HCT116 (cell line): ENCODE measurements around the gene FBXO42. TPM values are rescaled to one million over a fixed set of nuclear protein-coding genes. Genes with fewer than 3 reads are reported as not detected.

ENCODE experiments used
- ATAC-seq: fragments of 200-7000 bp; cut with Tn5 transposase; 2 replicates; pipeline ENCODE4 v1.9.1; 2020; ENCODE audit warnings: mild to moderate bottlenecking, moderate library complexity
- BruUV-seq: library from RNA; stranded (reverse); fragments of 400-500 nt; replicated peaks from 2 replicates; lab custom pipeline; 2021; lab: Mats Ljungman, UMichigan
- CTCF ChIA-PET: fragments of 300-600 bp; sonication (Branson Sonifier 250); formaldehyde crosslinking; loops from one replicate; lab custom pipeline; 2021; ENCODE audit warnings: antibody characterized with exemption; lab: Charles Lee
- POLR2A ChIA-PET: fragments of 300-600, 350-600 bp; sonication (Branson Sonifier 250); formaldehyde crosslinking; loops from one replicate; lab custom pipeline; 2021; ENCODE audit warnings: antibody characterized with exemption; lab: Charles Lee
- RAD21 ChIA-PET, 2 experiments: fragments of 300-600 bp; sonication (Branson Sonifier 250); formaldehyde crosslinking; loops; one replicate each; lab custom pipeline; 2023; ENCODE audit warnings: low total read pairs in 2 of 2; ENCODE audit not compliant: uncharacterized antibody in 2 of 2, unreplicated experiment in 2 of 2, low non-redundant PET in 1 of 2; lab: Charles Lee
- DNase-seq: peaks from one replicate; pipeline ENCODE4 v3.0.0-alpha.2; 2010; ENCODE audit warnings: low read depth, low spot score
- H2AFZ ChIP-seq: fragments of 200-600 bp; shearing (Covaris generic), sonication (generic); 2 replicates; pipeline ENCODE4 v1.6.1; 2017; ENCODE audit warnings: low read depth, mixed run types, mixed read lengths, antibody characterized with exemption, low read length; ENCODE audit not compliant: poor library complexity, severe bottlenecking
- H3K27ac ChIP-seq: 2 replicates; pipeline ENCODE4 v1.5.1; 2012; ENCODE audit warnings: low read depth, low read length
- H3K27me3 ChIP-seq: fragments of 200-600 bp; sonication (generic); 2 replicates; pipeline ENCODE4 v1.6.1; 2016; ENCODE audit warnings: mixed run types, low read length, mixed read lengths; ENCODE audit not compliant: insufficient read depth
- H3K36me3 ChIP-seq, 2 experiments: fragments of 200-500 bp in 1 of 2; fragments of 200-600 bp in 1 of 2; sonication (Bioruptor generic) in 1 of 2; sonication (generic) in 1 of 2; 2 replicates each; pipeline versions ENCODE4 v1.5.1 to v1.6.1; 2014 to 2016; ENCODE audit warnings: low read length in 2 of 2, inconsistent platforms in 1 of 2, mixed read lengths in 1 of 2, mixed run types in 1 of 2; ENCODE audit not compliant: insufficient read depth in 2 of 2, control insufficient read depth in 1 of 2
- H3K4me1 ChIP-seq, 2 experiments: fragments of 200-600 bp in 1 of 2; sonication (generic) in 1 of 2; 2 replicates each; pipeline versions ENCODE4 v1.5.1 to v1.6.1; 2012 to 2017; ENCODE audit warnings: low read length in 2 of 2, inconsistent platforms in 1 of 2, mild to moderate bottlenecking in 1 of 2, mixed read lengths in 1 of 2, mixed run types in 1 of 2, moderate library complexity in 1 of 2; ENCODE audit not compliant: insufficient read depth in 2 of 2, control insufficient read depth in 1 of 2
- H3K4me2 ChIP-seq: fragments of 200-600 bp; sonication (generic); 2 replicates; pipeline ENCODE4 v1.6.1; 2017; ENCODE audit warnings: mixed run types, low read length, mixed read lengths
- H3K4me3 ChIP-seq, 2 experiments: fragments of 200-600 bp in 1 of 2; sonication (generic) in 1 of 2; replicated peaks in 1 of 2; 2 replicates each; pipeline ENCODE4 v1.5.1; 2011 to 2016; ENCODE audit warnings: low read length in 2 of 2, control low read depth in 1 of 2, low read depth in 1 of 2, mild to moderate bottlenecking in 1 of 2, mixed read lengths in 1 of 2, mixed run types in 1 of 2
- H3K79me2 ChIP-seq: fragments of 200-600 bp; sonication (generic); 2 replicates; pipeline ENCODE4 v1.6.1; 2017; ENCODE audit warnings: mild to moderate bottlenecking, mixed run types, low read length, moderate library complexity, mixed read lengths; ENCODE audit not compliant: insufficient read depth
- H3K9ac ChIP-seq: fragments of 200-600 bp; sonication (generic); 2 replicates; pipeline ENCODE4 v1.6.1; 2016; ENCODE audit warnings: low read length, mixed read lengths
- H3K9me2 ChIP-seq: fragments of 200-600 bp; sonication (generic), shearing (Covaris generic); 2 replicates; pipeline ENCODE4 v1.6.1; 2017; ENCODE audit warnings: mixed run types, mild to moderate bottlenecking, moderate library complexity; ENCODE audit not compliant: insufficient read depth
- H3K9me3 ChIP-seq, 2 experiments: fragments of 200-500 bp in 1 of 2; fragments of 200-600 bp in 1 of 2; sonication (Bioruptor generic) in 1 of 2; sonication (generic) in 1 of 2; 2 replicates each; pipeline ENCODE4 v1.6.1; 2014 to 2017; ENCODE audit warnings: low read length in 2 of 2, mixed read lengths in 2 of 2, inconsistent platforms in 1 of 2, low read depth in 1 of 2, mild to moderate bottlenecking in 1 of 2, mixed run types in 1 of 2, moderate library complexity in 1 of 2; ENCODE audit not compliant: control insufficient read depth in 1 of 2, insufficient read depth in 1 of 2
- H4K20me1 ChIP-seq: fragments of 200-600 bp; sonication (generic), shearing (Covaris generic); 2 replicates; pipeline ENCODE4 v1.6.1; 2017; ENCODE audit warnings: mixed run types, mild to moderate bottlenecking, moderate library complexity; ENCODE audit not compliant: insufficient read depth
- ATF3 ChIP-seq: IDR thresholded peaks from 2 replicates; pipeline ENCODE4 v1.6.1; 2012
- CBX3 ChIP-seq: IDR thresholded peaks from 2 replicates; pipeline ENCODE4 v1.6.1; 2012; ENCODE audit warnings: low read depth
- CEBPB ChIP-seq: IDR thresholded peaks from 2 replicates; pipeline ENCODE4 v1.6.1; 2012; ENCODE audit warnings: low read depth
- ELF1 ChIP-seq: IDR thresholded peaks from 2 replicates; pipeline ENCODE4 v1.6.1; 2012; ENCODE audit warnings: low read depth, borderline replicate concordance
- EZH2 ChIP-seq: fragments of 200-600 bp; sonication (generic); IDR thresholded peaks from 2 replicates; pipeline ENCODE4 v1.6.1; 2017; ENCODE audit warnings: antibody characterized with exemption, mixed run types
- EZH2phosphoT487 ChIP-seq: fragments of 200-600 bp; IDR thresholded peaks from 2 replicates; pipeline ENCODE4 v1.6.1; 2018; ENCODE audit warnings: antibody characterized with exemption, borderline replicate concordance
- FOSL1 ChIP-seq: IDR thresholded peaks from 2 replicates; pipeline ENCODE4 v1.6.1; 2012; ENCODE audit warnings: low read depth
- JUND ChIP-seq: IDR thresholded peaks from 2 replicates; pipeline ENCODE4 v1.6.1; 2012
- MAX ChIP-seq: IDR thresholded peaks from 2 replicates; pipeline ENCODE4 v1.6.1; 2012
- POLR2A ChIP-seq: IDR thresholded peaks from 2 replicates; pipeline ENCODE4 v1.7.0; 2011; ENCODE audit warnings: borderline replicate concordance; ENCODE audit not compliant: insufficient read depth, insufficient read length; ENCODE audit errors: extremely low read depth
- SP1 ChIP-seq: IDR thresholded peaks from 2 replicates; pipeline ENCODE4 v1.6.1; 2012; ENCODE audit warnings: low read depth
- SRF ChIP-seq: IDR thresholded peaks from 2 replicates; pipeline ENCODE4 v1.6.1; 2012; ENCODE audit warnings: low read depth
- TCF7L2 ChIP-seq: IDR thresholded peaks from 2 replicates; pipeline ENCODE4 v1.7.0; 2011; ENCODE audit warnings: borderline replicate concordance, inconsistent platforms; ENCODE audit not compliant: insufficient read depth, insufficient read length; ENCODE audit errors: extremely low read depth
- ZFX ChIP-seq: fragments of 450-650 bp; IDR thresholded peaks from 2 replicates; pipeline ENCODE4 v1.6.1; 2017
- ZNF274 ChIP-seq: fragments of 200-500 bp; sonication (Bioruptor generic); IDR thresholded peaks from 2 replicates; pipeline ENCODE4 v1.6.1; 2014; ENCODE audit warnings: mild to moderate bottlenecking, low read depth, low read length, inconsistent platforms
- intact Hi-C: fragments of 100-400 bp; cut with micrococcal nuclease; formaldehyde crosslinking; loops from 2 replicates; pipeline ENCODE4 v1.10.0; 2022
- total RNA-seq: library from RNA; stranded (reverse); gene quantifications from one replicate; pipeline ENCODE4 v1.2.1, GENCODE V29; 2021; ENCODE audit not compliant: unreplicated experiment
- TF ChIP-seq, protein P1 (sequence below): IDR thresholded peaks from 2 replicates; pipeline ENCODE4 v1.6.1; 2012; ENCODE audit warnings: low read depth

FBXO42 gene
- total RNA-seq, 1 experiment from 2014 or later = 20.6 TPM

DNA sequence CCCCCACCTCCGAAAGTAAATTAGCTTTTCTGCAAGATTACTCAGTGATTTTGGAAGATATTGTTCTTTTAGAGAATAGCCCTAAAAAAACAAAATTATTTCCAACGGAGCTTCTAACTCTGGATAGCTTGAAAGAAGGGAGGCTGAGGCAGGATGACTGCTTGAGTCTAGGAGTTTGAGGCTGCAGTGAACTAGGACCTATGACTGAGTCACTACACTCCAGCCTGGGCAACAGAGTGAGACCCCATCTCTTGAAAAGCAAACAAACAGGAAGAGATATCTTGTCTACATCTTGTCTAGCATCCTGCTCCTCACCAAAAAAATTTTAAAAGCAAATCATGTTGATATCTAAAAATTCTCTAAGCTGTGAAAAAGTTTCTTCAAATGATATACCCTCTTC lies 73.1 kb downstream of the FBXO42 start (continued):
- TF ChIP-seq, protein P1, sequence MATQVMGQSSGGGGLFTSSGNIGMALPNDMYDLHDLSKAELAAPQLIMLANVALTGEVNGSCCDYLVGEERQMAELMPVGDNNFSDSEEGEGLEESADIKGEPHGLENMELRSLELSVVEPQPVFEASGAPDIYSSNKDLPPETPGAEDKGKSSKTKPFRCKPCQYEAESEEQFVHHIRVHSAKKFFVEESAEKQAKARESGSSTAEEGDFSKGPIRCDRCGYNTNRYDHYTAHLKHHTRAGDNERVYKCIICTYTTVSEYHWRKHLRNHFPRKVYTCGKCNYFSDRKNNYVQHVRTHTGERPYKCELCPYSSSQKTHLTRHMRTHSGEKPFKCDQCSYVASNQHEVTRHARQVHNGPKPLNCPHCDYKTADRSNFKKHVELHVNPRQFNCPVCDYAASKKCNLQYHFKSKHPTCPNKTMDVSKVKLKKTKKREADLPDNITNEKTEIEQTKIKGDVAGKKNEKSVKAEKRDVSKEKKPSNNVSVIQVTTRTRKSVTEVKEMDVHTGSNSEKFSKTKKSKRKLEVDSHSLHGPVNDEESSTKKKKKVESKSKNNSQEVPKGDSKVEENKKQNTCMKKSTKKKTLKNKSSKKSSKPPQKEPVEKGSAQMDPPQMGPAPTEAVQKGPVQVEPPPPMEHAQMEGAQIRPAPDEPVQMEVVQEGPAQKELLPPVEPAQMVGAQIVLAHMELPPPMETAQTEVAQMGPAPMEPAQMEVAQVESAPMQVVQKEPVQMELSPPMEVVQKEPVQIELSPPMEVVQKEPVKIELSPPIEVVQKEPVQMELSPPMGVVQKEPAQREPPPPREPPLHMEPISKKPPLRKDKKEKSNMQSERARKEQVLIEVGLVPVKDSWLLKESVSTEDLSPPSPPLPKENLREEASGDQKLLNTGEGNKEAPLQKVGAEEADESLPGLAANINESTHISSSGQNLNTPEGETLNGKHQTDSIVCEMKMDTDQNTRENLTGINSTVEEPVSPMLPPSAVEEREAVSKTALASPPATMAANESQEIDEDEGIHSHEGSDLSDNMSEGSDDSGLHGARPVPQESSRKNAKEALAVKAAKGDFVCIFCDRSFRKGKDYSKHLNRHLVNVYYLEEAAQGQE = no peak
- TF ChIP-seq MAX = no peak
- TF ChIP-seq ELF1 = no peak
- no peak for TF ChIP-seq EZH2
- TF ChIP-seq EZH2phosphoT487 = no peak
- no peak for TF ChIP-seq CEBPB
- no peak for TF ChIP-seq POLR2A
- TF ChIP-seq FOSL1 = no peak
- no peak for TF ChIP-seq JUND

DNA sequence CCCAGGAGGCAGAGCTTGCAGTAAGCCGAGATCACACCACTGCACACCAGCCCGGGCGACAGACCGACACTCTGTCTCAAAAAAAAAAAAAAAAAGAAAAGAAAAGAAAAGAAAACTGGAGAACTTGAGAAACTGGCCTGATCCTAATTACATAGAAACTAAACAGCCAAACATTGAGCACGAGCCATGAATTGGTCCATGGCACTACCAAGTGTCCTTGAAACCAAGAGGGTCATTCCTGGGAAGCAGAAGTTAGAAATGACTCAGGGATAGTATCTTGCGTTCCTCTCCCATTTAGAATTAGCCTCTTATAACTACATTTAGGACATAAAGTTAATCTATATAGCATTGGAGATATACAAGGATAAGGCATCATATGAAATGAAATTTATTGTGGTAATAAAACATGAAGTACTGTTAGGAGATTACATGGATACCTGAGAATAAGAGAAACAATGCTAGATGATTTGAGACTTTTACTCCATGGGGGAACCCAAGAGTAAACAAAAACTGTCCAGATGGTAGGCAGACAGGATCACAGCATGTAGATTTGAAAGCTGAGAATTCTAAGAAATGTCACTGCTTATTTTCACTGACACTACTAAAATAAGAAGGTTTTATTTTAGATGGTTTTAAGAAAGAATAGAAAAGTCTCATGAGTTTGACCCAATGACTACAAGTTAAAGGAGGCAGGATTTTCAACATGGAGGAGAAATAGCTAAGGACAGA lies 75.8 kb downstream of the FBXO42 start:
- intact Hi-C loops = no loop called here
- ChIA-PET POLR2A (no interaction called here), CTCF (no interaction called here), RAD21 (no interaction called here)
- no peak overlapping the region for H3K4me3 ChIP-seq
- H3K36me3 ChIP-seq = no peaks in the 10 kb centered on the region
- DNase-seq = no peak
- ATAC-seq = no peak
- no peaks in the 10 kb centered on the region for H3K9me2 ChIP-seq
- H2AFZ ChIP-seq = no peak overlapping the region
- no peaks in the 10 kb centered on the region for H3K27me3 ChIP-seq
- no peaks in the 10 kb centered on the region for H3K79me2 ChIP-seq
- H3K27ac ChIP-seq = no peak overlapping the region
- H4K20me1 ChIP-seq = peaks cover 12% of the 10 kb centered on the region; the same call in 1 of the 2 replicates
- BruUV-seq = no TSS peak
- no peaks in the 10 kb centered on the region for H3K4me1 ChIP-seq
- no peaks in the 10 kb centered on the region for H3K9me3 ChIP-seq
- no peak overlapping the region for H3K9ac ChIP-seq
- H3K4me2 ChIP-seq = no peak overlapping the region
- TF ChIP-seq, protein P1 = no peak
- no peak for TF ChIP-seq TCF7L2
- TF ChIP-seq JUND = no peak
- no peak for TF ChIP-seq EZH2phosphoT487
- no peak for TF ChIP-seq POLR2A
- TF ChIP-seq MAX = no peak
- no peak for TF ChIP-seq CBX3
- TF ChIP-seq SRF = no peak
- TF ChIP-seq ZNF274 = no peak
- no peak for TF ChIP-seq CEBPB
- no peak for TF ChIP-seq ATF3
- no peak for TF ChIP-seq SP1
- no peak for TF ChIP-seq ZFX
- no peak for TF ChIP-seq EZH2
